Keratinocyte (primary cell): ENCODE results near the gene SLC8A1. TPM values are rescaled to one million over a fixed set of nuclear protein-coding genes. Genes with fewer than 3 reads are reported as not detected.

ENCODE experiments used
- DNase-seq: peaks from one replicate; pipeline ENCODE4 v3.0.0-alpha.2; 2011; ENCODE audit warnings: low read depth, missing footprints, low spot score
- FAIRE-seq: peaks from 2 replicates; lab custom pipeline; 2011; peaks lifted over from hg19 to GRCh38; lab: Jason Lieb, UNC
- H2AFZ ChIP-seq: 2 replicates; pipeline ENCODE4 v1.6.0; 2012; ENCODE audit warnings: low read length, control low read depth, inconsistent platforms; ENCODE audit not compliant: control insufficient read depth
- H3K27ac ChIP-seq: 2 replicates; pipeline ENCODE4 v1.5.1; 2011; ENCODE audit warnings: low read length; ENCODE audit not compliant: control insufficient read depth, insufficient read depth
- H3K27me3 ChIP-seq: 3 replicates; pipeline ENCODE4 v1.6.0; 2011; ENCODE audit warnings: low read length; ENCODE audit not compliant: control insufficient read depth, insufficient read depth; ENCODE audit errors: extremely low read depth
- H3K36me3 ChIP-seq, 2 experiments: 2 replicates in 1 of 2; 3 replicates in 1 of 2; pipeline ENCODE4 v1.5.1; 2011; ENCODE audit warnings: low read length in 2 of 2, mild to moderate bottlenecking in 1 of 2; ENCODE audit not compliant: control insufficient read depth in 2 of 2, insufficient read depth in 2 of 2; ENCODE audit errors: extremely low read depth in 1 of 2
- H3K4me1 ChIP-seq: 3 replicates; pipeline ENCODE4 v1.5.1; 2011; ENCODE audit warnings: low read length; ENCODE audit not compliant: control insufficient read depth, insufficient read depth; ENCODE audit errors: extremely low read depth
- H3K4me2 ChIP-seq: 3 replicates; pipeline ENCODE4 v1.6.0; 2011; ENCODE audit warnings: low read depth, low read length; ENCODE audit not compliant: control insufficient read depth, insufficient read depth; ENCODE audit errors: extremely low read depth
- H3K4me3 ChIP-seq, 3 experiments: fragments of 200-600 bp in 1 of 3; sonication (generic) in 1 of 3; 2 replicates in 2 of 3; 3 replicates in 1 of 3; pipeline ENCODE4 v1.5.1; 2011 to 2016; ENCODE audit warnings: low read length in 3 of 3, mild to moderate bottlenecking in 3 of 3, control low read depth in 2 of 3, inconsistent platforms in 1 of 3, low read depth in 1 of 3, mixed read lengths in 1 of 3, mixed run types in 1 of 3, moderate library complexity in 1 of 3; ENCODE audit not compliant: control insufficient read depth in 2 of 3, insufficient read depth in 2 of 3; ENCODE audit errors: extremely low read depth in 1 of 3
- H3K79me2 ChIP-seq: 2 replicates; pipeline ENCODE4 v1.6.0; 2012; ENCODE audit warnings: low read length; ENCODE audit not compliant: control insufficient read depth, insufficient read depth
- H3K9ac ChIP-seq: 3 replicates; pipeline ENCODE4 v1.6.0; 2011; ENCODE audit warnings: low read length; ENCODE audit not compliant: control insufficient read depth, insufficient read depth; ENCODE audit errors: extremely low read depth
- H3K9me1 ChIP-seq: 3 replicates; pipeline ENCODE4 v1.6.0; 2011; ENCODE audit warnings: low read length; ENCODE audit not compliant: control insufficient read depth, insufficient read depth; ENCODE audit errors: extremely low read depth
- H3K9me3 ChIP-seq: 2 replicates; pipeline ENCODE4 v1.5.1; 2012; ENCODE audit warnings: low read depth, low read length; ENCODE audit not compliant: control insufficient read depth
- H4K20me1 ChIP-seq: 3 replicates; pipeline ENCODE4 v1.6.0; 2011; ENCODE audit warnings: low read length; ENCODE audit not compliant: control insufficient read depth, insufficient read depth; ENCODE audit errors: extremely low read depth
- EZH2 ChIP-seq: IDR thresholded peaks from one replicate; pipeline ENCODE4 v1.6.1; 2012; ENCODE audit warnings: inconsistent platforms, mild to moderate bottlenecking, low read length, moderate library complexity
- dilution Hi-C: fragments of 300-500 bp; cut with MboI; formaldehyde crosslinking; loops from one replicate; pipeline ENCODE4 v1.7.0; 2020; ENCODE audit warnings: low sequenced_read_pairs; ENCODE audit not compliant: extremely low pct_ligation_motif_present
- polyA plus RNA-seq, 5 experiments: library from polyadenylated mRNA; depleted of rRNA in 3 of 5; stranded (reverse) in 3 of 5; stranded (forward) in 1 of 5; unstranded in 1 of 5; fragments of >200 nt; gene quantifications; 1 replicate in 1 of 5; 2 replicates in 3 of 5; 3 replicates in 1 of 5; pipeline versions ENCODE4 v1.2.1 to v1.2.3, GENCODE V29; 2011 to 2012; ENCODE audit warnings: missing spikeins in 2 of 5, low read depth in 1 of 5, low replicate concordance in 1 of 5
- TF ChIP-seq, protein P1 (sequence below), 3 experiments: IDR thresholded peaks in 1 of 3; conservative IDR thresholded peaks in 1 of 3; optimal IDR thresholded peaks in 1 of 3; 2 replicates in 2 of 3; 3 replicates in 1 of 3; pipeline versions ENCODE3 to v1.5.1; 2011; ENCODE audit warnings: low read length in 3 of 3, mild to moderate bottlenecking in 3 of 3, moderate library complexity in 2 of 3, control low read depth in 1 of 3, inconsistent platforms in 1 of 3; ENCODE audit not compliant: insufficient read depth in 2 of 3; ENCODE audit errors: extremely low read depth in 1 of 3

SLC8A1 gene
- polyA plus RNA-seq, 1 donor (not counting 4 experiments of a cell fraction or from before 2014, with no cell fraction given): 2.7 TPM

DNA sequence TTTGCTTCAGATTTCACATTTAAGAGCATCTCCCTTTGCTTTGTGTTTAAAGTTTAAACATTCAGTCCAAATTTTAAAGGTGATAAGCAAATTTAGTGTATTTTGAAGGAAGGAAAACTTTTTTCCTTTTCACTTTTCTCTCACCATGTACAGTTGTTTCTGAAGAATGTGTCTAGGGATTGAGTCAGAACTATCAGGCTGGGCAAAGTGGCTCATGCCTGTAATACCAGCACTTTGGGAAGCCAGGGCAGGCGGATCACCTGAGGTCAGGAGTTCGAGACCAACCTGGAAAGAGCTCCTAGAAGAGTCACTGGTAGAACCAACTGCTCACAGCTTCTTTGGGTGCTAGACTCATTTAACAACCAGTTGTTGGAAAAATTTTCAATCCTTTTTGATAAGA is 345.8 kb downstream of the SLC8A1 start:
- H4K20me1 ChIP-seq: no peaks in the 10 kb centered on the region
- H3K9me1 ChIP-seq: no peaks in the 10 kb centered on the region
- TF ChIP-seq, protein P1, sequence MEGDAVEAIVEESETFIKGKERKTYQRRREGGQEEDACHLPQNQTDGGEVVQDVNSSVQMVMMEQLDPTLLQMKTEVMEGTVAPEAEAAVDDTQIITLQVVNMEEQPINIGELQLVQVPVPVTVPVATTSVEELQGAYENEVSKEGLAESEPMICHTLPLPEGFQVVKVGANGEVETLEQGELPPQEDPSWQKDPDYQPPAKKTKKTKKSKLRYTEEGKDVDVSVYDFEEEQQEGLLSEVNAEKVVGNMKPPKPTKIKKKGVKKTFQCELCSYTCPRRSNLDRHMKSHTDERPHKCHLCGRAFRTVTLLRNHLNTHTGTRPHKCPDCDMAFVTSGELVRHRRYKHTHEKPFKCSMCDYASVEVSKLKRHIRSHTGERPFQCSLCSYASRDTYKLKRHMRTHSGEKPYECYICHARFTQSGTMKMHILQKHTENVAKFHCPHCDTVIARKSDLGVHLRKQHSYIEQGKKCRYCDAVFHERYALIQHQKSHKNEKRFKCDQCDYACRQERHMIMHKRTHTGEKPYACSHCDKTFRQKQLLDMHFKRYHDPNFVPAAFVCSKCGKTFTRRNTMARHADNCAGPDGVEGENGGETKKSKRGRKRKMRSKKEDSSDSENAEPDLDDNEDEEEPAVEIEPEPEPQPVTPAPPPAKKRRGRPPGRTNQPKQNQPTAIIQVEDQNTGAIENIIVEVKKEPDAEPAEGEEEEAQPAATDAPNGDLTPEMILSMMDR (optimal IDR thresholded peaks at IDR 0.05 in 1 of 3, IDR thresholded peaks at IDR 0.05 in 1 of 3, conservative IDR thresholded peaks at IDR 0.05 in 1 of 3; ENCODE audit: extremely low read depth in 1 of 3, insufficient read depth in 2 of 3, low read length in 3 of 3): no peak
- TF ChIP-seq EZH2: no peak
- no peak for DNase-seq
- H3K27me3 ChIP-seq: no peaks in the 10 kb centered on the region
- no peaks in the 10 kb centered on the region for H3K36me3 ChIP-seq
- no peaks in the 10 kb centered on the region for H3K79me2 ChIP-seq
- no peak overlapping the region for H2AFZ ChIP-seq
- FAIRE-seq: peak; percentile 51
- peak overlapping the region; percentile 66 for H3K4me2 ChIP-seq
- no peak overlapping the region for H3K27ac ChIP-seq
- peaks cover 17% of the 10 kb centered on the region for H3K4me1 ChIP-seq
- H3K9ac ChIP-seq: no peak overlapping the region
- H3K4me3 ChIP-seq: no peak overlapping the region
- no peaks in the 10 kb centered on the region for H3K9me3 ChIP-seq
- dilution Hi-C loops: no loop called here

GRCh38 chr2:40105593-40105992 is 346.3 kb downstream of the SLC8A1 start:
- dilution Hi-C loops: no loop called here
- Histone ChIP-seq H3K9ac (no peak overlapping the region), H3K4me2 (peak overlapping the region; percentile 66), H3K36me3 (no peaks in the 10 kb centered on the region), H3K79me2 (no peaks in the 10 kb centered on the region), H3K4me1 (peaks cover 17% of the 10 kb centered on the region), H3K4me3 (peak overlapping the region in 2 of 3 experiments; percentile 5 to 29), H3K9me3 (no peaks in the 10 kb centered on the region), H2AFZ (peak overlapping the region; percentile 29), H3K9me1 (no peaks in the 10 kb centered on the region), H4K20me1 (no peaks in the 10 kb centered on the region), H3K27me3 (no peaks in the 10 kb centered on the region), H3K27ac (no peak overlapping the region)
- DNase-seq: no peak
- no peak for TF ChIP-seq EZH2
- TF ChIP-seq, protein P1 (optimal IDR thresholded peaks at IDR 0.05 in 1 of 3, IDR thresholded peaks at IDR 0.05 in 1 of 3, conservative IDR thresholded peaks at IDR 0.05 in 1 of 3; ENCODE audit: extremely low read depth in 1 of 3, insufficient read depth in 2 of 3, low read length in 3 of 3): no peak
- FAIRE-seq: peak; percentile 69
